Rectal smooth muscle tissue (tissue), 1 donor: ENCODE data around the gene SYTL3.
"Not testable (repeated sequence)": the region's sequence is repeated elsewhere in the genome, so short reads cannot be mapped to it uniquely, and the experiment has no call there.

ENCODE experiments used
- H3K27ac ChIP-seq: one replicate; pipeline ENCODE4 v1.7.0; 2013; ENCODE audit warnings: low read depth, low read length, inconsistent platforms
- H3K27me3 ChIP-seq: one replicate; pipeline ENCODE4 v1.7.0; 2013; ENCODE audit warnings: low read length; ENCODE audit not compliant: control insufficient read depth, insufficient read depth
- H3K36me3 ChIP-seq: one replicate; pipeline ENCODE4 v1.7.0; 2013; ENCODE audit warnings: low read length; ENCODE audit not compliant: control insufficient read depth, insufficient read depth
- H3K4me1 ChIP-seq: one replicate; pipeline ENCODE4 v1.7.0; 2013; ENCODE audit warnings: low read length; ENCODE audit not compliant: control insufficient read depth, insufficient read depth
- H3K4me3 ChIP-seq: one replicate; pipeline ENCODE4 v1.7.0; 2013; ENCODE audit warnings: low read length
- H3K9ac ChIP-seq: one replicate; pipeline ENCODE4 v1.7.0; 2013; ENCODE audit warnings: low read length

Gene SYTL3

GRCh38 chr6:158663625-158664165 is 13.8 kb downstream of the SYTL3 start:
- Histone ChIP-seq H3K9ac (no peak overlapping the region), H3K4me3 (peak overlapping the region; percentile 45), H3K4me1 (peaks cover 3% of the 10 kb centered on the region), H3K27me3 (no peaks in the 10 kb centered on the region), H3K36me3 (no peaks in the 10 kb centered on the region), H3K27ac (peak overlapping the region; percentile 27)

GRCh38 chr6:158665332-158665731 is 15.5 kb downstream of the SYTL3 start:
- H3K4me3 ChIP-seq, result no peak overlapping the region
- no peak overlapping the region for H3K9ac ChIP-seq
- H3K27me3 ChIP-seq, result no peaks in the 10 kb centered on the region
- H3K27ac ChIP-seq, result no peak overlapping the region
- no peaks in the 10 kb centered on the region for H3K36me3 ChIP-seq
- H3K4me1 ChIP-seq, result peaks cover 3% of the 10 kb centered on the region

- Histone ChIP-seq H3K4me3 (no peak overlapping the region), H3K36me3 (no peaks in the 10 kb centered on the region), H3K4me1 (peaks cover 3% of the 10 kb centered on the region), H3K27ac (no peak overlapping the region), H3K27me3 (no peaks in the 10 kb centered on the region), H3K9ac (no peak overlapping the region)
Measured at GRCh38 chr6:158666628-158667359, 16.9 kb downstream of the SYTL3 start.

- Histone ChIP-seq H3K36me3 (no peaks in the 10 kb centered on the region), H3K4me3 (no peak overlapping the region), H3K27ac (no peak overlapping the region), H3K9ac (no peak overlapping the region), H3K27me3 (no peaks in the 10 kb centered on the region), H3K4me1 (peaks cover 3% of the 10 kb centered on the region)
Measured at GRCh38 chr6:158667360-158667981, 17.6 kb downstream of the SYTL3 start.

- H3K4me1 ChIP-seq, result peaks cover 3% of the 10 kb centered on the region
- no peaks in the 10 kb centered on the region for H3K27me3 ChIP-seq
- no peak overlapping the region for H3K9ac ChIP-seq
- no peak overlapping the region for H3K4me3 ChIP-seq
- no peak overlapping the region for H3K27ac ChIP-seq
- H3K36me3 ChIP-seq, result no peaks in the 10 kb centered on the region
Measured at GRCh38 chr6:158668707-158669103, 18.9 kb downstream of the SYTL3 start.

GRCh38 chr6:158669145-158670035 is 19.5 kb downstream of the SYTL3 start:
- no peak overlapping the region for H3K9ac ChIP-seq

GRCh38 chr6:158672119-158672518 is 22.3 kb downstream of the SYTL3 start:
- H3K4me3 ChIP-seq, H3K36me3 ChIP-seq, H3K9ac ChIP-seq, H3K4me1 ChIP-seq, H3K27ac ChIP-seq, H3K27me3 ChIP-seq: not testable (repeated sequence)

More at GRCh38 chr6:158669145-158670035, 19.5 kb downstream of the SYTL3 start:
- Histone ChIP-seq H3K27me3 (no peaks in the 10 kb centered on the region), H3K4me1 (peaks cover 3% of the 10 kb centered on the region), H3K27ac (no peak overlapping the region), H3K4me3 (no peak overlapping the region), H3K36me3 (no peaks in the 10 kb centered on the region)

GRCh38 chr6:158672726-158673125 is 22.9 kb downstream of the SYTL3 start:
- H3K9ac ChIP-seq, result no peak overlapping the region
- no peak overlapping the region for H3K27ac ChIP-seq
- H3K4me3 ChIP-seq, result no peak overlapping the region
- no peaks in the 10 kb centered on the region for H3K27me3 ChIP-seq
- no peaks in the 10 kb centered on the region for H3K36me3 ChIP-seq
- H3K4me1 ChIP-seq, result peaks cover 3% of the 10 kb centered on the region

GRCh38 chr6:158674342-158675131 is 24.7 kb downstream of the SYTL3 start:
- Histone ChIP-seq H3K9ac (no peak overlapping the region), H3K4me1 (no peaks in the 10 kb centered on the region), H3K27ac (no peak overlapping the region), H3K4me3 (no peak overlapping the region), H3K27me3 (no peaks in the 10 kb centered on the region), H3K36me3 (no peaks in the 10 kb centered on the region)

- not testable (repeated sequence) for H3K36me3 ChIP-seq
Measured at GRCh38 chr6:158677094-158677493, 27.2 kb downstream of the SYTL3 start.

GRCh38 chr6:158677906-158678578 is 28.2 kb downstream of the SYTL3 start:
- no peaks in the 10 kb centered on the region for H3K27me3 ChIP-seq
- H3K27ac ChIP-seq, result no peak overlapping the region
- H3K4me1 ChIP-seq, result no peaks in the 10 kb centered on the region
- no peak overlapping the region for H3K9ac ChIP-seq
- no peak overlapping the region for H3K4me3 ChIP-seq
- no peaks in the 10 kb centered on the region for H3K36me3 ChIP-seq

More at GRCh38 chr6:158677094-158677493, 27.2 kb downstream of the SYTL3 start:
- H3K9ac ChIP-seq, H3K27me3 ChIP-seq, H3K27ac ChIP-seq, H3K4me3 ChIP-seq, H3K4me1 ChIP-seq: not testable (repeated sequence)
